DND-41 (cell line): Measurements from ENCODE around the gene CEP78.

ENCODE experiments used
- CTCF ChIP-seq: IDR thresholded peaks from 2 replicates; pipeline ENCODE4 v1.5.1; 2012; ENCODE audit warnings: borderline replicate concordance, low read length, moderate library complexity, mild to moderate bottlenecking; ENCODE audit not compliant: poor library complexity, severe bottlenecking; ENCODE audit errors: extremely low read depth
- EZH2 ChIP-seq: IDR thresholded peaks from 3 replicates; pipeline ENCODE4 v1.6.1; 2012; ENCODE audit warnings: borderline replicate concordance, low read depth, mild to moderate bottlenecking, moderate library complexity, low read length, inconsistent platforms; ENCODE audit not compliant: severe bottlenecking

DNA sequence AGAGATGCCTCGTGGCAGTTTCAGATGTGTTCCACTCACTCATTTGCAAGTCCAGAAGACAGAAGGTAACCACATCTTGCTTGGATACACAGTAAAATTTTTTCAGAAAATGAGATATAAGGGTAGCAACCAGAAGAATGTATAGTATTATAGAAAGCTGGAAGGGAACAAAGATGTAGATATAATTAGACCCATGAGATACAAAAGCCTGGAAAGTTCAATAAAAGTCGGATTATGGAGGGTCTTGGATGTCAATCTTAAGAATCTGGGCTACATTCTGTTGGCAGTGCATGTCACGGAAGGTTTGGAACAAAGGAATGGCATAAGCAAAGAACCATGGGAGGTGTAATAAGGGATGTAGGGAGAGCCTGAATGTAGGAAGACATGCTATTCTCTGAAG is 5.1 kb upstream of the CEP78 start:
- TF ChIP-seq CTCF (no peak), EZH2 (no peak)
